Measurements from ENCODE around the gene WWOX. TPM values are rescaled to one million over a fixed set of nuclear protein-coding genes. Genes with fewer than 3 reads are reported as not detected.

The WWOX gene
- total RNA-seq, 1 donor from 2014 or later: 28.2 TPM

DNA sequence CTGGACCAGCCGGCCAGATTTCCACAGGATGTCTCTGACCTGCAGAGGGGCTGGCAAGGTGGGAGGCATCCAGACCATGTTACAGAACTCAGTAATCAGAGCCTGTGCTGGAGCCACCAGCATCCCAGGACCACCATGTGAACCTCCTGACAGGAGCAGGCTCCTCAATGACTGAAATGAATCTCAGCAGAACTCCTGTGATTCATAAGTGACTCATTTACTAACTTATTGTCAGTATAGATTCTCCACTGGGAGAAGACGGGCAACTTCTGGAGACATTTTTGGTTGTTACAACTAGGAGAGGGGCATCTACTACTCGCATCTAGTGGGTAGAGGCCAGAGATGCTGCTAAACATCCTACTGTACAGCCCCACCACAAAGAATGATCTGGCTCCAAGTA, 3.1 kb upstream of the WWOX start:
- H3K27me3 Mint-ChIP-seq (ENCODE audit: unreplicated experiment): peaks cover 23% of the 10 kb centered on the region
- H3K4me3 Mint-ChIP-seq (ENCODE audit: unreplicated experiment): no peak overlapping the region
- no peak for DNase-seq (ENCODE audit: extremely low spot score, unreplicated experiment)
- H3K36me3 Mint-ChIP-seq (ENCODE audit: unreplicated experiment): no peaks in the 10 kb centered on the region
- no peaks in the 10 kb centered on the region for H3K9me3 Mint-ChIP-seq (ENCODE audit: unreplicated experiment)
- peaks cover 11% of the 10 kb centered on the region for H3K4me1 Mint-ChIP-seq (ENCODE audit: unreplicated experiment)
- TF ChIP-seq, protein P1, sequence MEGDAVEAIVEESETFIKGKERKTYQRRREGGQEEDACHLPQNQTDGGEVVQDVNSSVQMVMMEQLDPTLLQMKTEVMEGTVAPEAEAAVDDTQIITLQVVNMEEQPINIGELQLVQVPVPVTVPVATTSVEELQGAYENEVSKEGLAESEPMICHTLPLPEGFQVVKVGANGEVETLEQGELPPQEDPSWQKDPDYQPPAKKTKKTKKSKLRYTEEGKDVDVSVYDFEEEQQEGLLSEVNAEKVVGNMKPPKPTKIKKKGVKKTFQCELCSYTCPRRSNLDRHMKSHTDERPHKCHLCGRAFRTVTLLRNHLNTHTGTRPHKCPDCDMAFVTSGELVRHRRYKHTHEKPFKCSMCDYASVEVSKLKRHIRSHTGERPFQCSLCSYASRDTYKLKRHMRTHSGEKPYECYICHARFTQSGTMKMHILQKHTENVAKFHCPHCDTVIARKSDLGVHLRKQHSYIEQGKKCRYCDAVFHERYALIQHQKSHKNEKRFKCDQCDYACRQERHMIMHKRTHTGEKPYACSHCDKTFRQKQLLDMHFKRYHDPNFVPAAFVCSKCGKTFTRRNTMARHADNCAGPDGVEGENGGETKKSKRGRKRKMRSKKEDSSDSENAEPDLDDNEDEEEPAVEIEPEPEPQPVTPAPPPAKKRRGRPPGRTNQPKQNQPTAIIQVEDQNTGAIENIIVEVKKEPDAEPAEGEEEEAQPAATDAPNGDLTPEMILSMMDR (IDR thresholded peaks at IDR 0.05): no peak
- no peak overlapping the region for H3K27ac Mint-ChIP-seq (ENCODE audit: unreplicated experiment)

DNA sequence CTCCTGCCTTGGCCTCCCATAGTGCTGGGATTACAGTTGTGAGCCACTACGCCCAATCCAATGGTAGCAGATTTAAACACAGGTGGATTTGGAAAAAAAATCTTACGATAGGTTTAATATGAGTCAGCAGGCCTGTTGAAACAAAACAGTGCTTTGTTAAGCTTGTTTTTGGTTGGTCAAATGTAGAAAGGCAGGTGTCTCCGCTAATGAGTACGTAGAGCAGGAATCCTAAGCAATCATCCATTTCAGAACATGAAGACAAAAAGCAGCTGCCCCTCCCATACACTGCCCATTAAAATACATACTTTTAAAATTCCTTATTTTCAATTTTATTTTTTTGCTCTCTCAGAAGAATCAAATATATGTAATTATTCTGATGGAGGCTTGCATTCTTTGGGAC, 1.9 kb upstream of the WWOX start:
- no peaks in the 10 kb centered on the region for H3K36me3 Mint-ChIP-seq (ENCODE audit: unreplicated experiment)
- no peaks in the 10 kb centered on the region for H3K9me3 Mint-ChIP-seq (ENCODE audit: unreplicated experiment)
- peaks cover 11% of the 10 kb centered on the region for H3K4me1 Mint-ChIP-seq (ENCODE audit: unreplicated experiment)
- no peak for DNase-seq (ENCODE audit: extremely low spot score, unreplicated experiment)
- H3K4me3 Mint-ChIP-seq (ENCODE audit: unreplicated experiment): no peak overlapping the region
- H3K27me3 Mint-ChIP-seq (ENCODE audit: unreplicated experiment): peaks cover 18% of the 10 kb centered on the region
- H3K27ac Mint-ChIP-seq (ENCODE audit: unreplicated experiment): no peak overlapping the region
- TF ChIP-seq, protein P1 (IDR thresholded peaks at IDR 0.05): no peak

DNA sequence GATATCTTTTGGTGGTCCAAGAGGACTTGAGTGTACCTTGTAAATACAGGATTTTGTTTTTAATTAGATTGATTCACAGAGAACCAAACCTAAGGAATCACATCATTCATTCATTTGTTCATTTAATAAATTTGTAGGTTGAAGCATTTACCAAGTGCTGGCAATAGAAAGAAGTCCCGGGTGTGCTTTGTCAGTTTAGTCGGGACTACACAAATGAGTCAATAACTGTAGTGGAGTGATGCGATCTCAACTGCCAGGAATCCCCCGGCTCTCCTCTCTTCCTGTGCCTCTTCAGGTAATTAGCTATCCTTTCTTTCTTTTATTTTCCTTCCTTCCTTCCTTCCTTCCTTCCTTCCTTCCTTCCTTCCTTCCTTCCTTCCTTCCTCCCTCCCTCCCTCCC, 1.4 kb upstream of the WWOX start:
- Mint-ChIP-seq H3K4me1 (ENCODE audit: unreplicated experiment) (peaks cover 11% of the 10 kb centered on the region), H3K9me3 (ENCODE audit: unreplicated experiment) (no peaks in the 10 kb centered on the region), H3K27ac (ENCODE audit: unreplicated experiment) (no peak overlapping the region), H3K36me3 (ENCODE audit: unreplicated experiment) (no peaks in the 10 kb centered on the region), H3K27me3 (ENCODE audit: unreplicated experiment) (peaks cover 15% of the 10 kb centered on the region), H3K4me3 (ENCODE audit: unreplicated experiment) (no peak overlapping the region)
- DNase-seq (ENCODE audit: extremely low spot score, unreplicated experiment): no peak
- TF ChIP-seq, protein P1 (IDR thresholded peaks at IDR 0.05): no peak

DNA sequence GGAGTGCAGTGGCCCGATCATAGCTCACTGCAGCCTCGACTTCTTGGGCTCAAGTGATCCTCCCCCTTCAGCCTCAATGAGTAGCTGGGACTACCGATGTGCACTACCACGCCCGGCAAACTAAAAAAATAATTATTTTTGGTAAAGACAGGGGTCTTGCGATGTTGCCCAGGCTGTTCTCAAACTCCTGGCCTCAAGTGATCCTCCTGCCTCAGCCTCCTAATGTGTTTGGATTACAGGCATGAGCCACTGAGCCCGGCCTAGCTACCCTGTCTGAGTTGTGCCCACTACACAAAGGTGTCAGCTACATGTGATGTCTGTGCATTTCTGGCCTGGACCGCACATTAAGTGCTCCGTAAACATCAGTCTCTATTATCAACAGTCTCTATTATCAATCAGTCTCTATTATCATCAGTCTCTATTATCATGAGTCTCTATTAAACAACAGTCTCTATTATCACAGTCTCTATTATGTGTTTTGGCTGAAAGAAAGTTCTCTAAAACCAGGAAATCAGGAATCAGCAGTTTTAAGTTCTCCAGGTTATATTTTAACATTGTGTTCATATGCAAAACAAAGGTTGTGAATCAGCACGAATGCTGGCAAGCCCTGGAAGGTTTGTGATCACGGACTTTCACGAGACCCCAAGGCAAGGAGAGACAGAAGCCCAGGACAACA, 721 bp upstream of the WWOX start:
- TF ChIP-seq, protein P1 (IDR thresholded peaks at IDR 0.05): no peak
- Mint-ChIP-seq H3K9me3 (ENCODE audit: unreplicated experiment) (no peaks in the 10 kb centered on the region), H3K27ac (ENCODE audit: unreplicated experiment) (peak overlapping the region; percentile 92), H3K36me3 (ENCODE audit: unreplicated experiment) (no peaks in the 10 kb centered on the region), H3K4me1 (ENCODE audit: unreplicated experiment) (peaks cover 11% of the 10 kb centered on the region), H3K27me3 (ENCODE audit: unreplicated experiment) (peaks cover 9% of the 10 kb centered on the region), H3K4me3 (ENCODE audit: unreplicated experiment) (peak overlapping the region; percentile 90)
- DNase-seq (ENCODE audit: extremely low spot score, unreplicated experiment): no peak

DNA sequence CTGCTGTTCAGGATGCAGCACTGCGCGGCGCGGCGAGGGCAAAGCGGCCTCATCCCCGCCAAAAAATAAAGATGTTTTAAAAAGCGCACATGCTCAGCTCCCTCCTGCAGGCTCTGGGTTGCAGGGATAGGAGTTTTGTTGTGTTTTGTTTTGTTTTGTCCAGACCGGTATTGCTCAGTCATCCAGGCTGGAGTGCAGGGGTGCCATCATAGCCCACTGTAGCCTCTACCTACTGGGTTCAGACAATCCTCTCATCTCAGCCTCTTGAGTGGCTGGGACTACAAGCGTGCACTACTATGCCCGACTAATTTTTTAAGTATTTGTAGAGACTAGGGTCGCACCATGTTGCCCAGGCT, 636 bp downstream of the WWOX start:
- no peaks in the 10 kb centered on the region for H3K9me3 Mint-ChIP-seq (ENCODE audit: unreplicated experiment)
- H3K36me3 Mint-ChIP-seq (ENCODE audit: unreplicated experiment): no peaks in the 10 kb centered on the region
- H3K27me3 Mint-ChIP-seq (ENCODE audit: unreplicated experiment): no peaks in the 10 kb centered on the region
- peak overlapping the region; percentile 92 for H3K27ac Mint-ChIP-seq (ENCODE audit: unreplicated experiment)
- TF ChIP-seq, protein P1 (IDR thresholded peaks at IDR 0.05): no peak
- peak overlapping the region; percentile 90 for H3K4me3 Mint-ChIP-seq (ENCODE audit: unreplicated experiment)
- no peak for DNase-seq (ENCODE audit: extremely low spot score, unreplicated experiment)
- peaks cover 11% of the 10 kb centered on the region for H3K4me1 Mint-ChIP-seq (ENCODE audit: unreplicated experiment)
